Neural progenitor cell (in vitro differentiated cells): ENCODE results near the gene PHACTR2.
"Not testable (repeated sequence)": the region's sequence is repeated elsewhere in the genome, so short reads cannot be mapped to it uniquely, and the experiment has no call there.

ENCODE experiments used
- CTCF ChIP-seq: fragments of 200-600 bp; sonication (generic); IDR thresholded peaks from 2 replicates; pipeline ENCODE4 v1.5.1; 2017; ENCODE audit warnings: antibody characterized with exemption, mild to moderate bottlenecking
- EZH2 ChIP-seq: fragments of 200-600 bp; sonication (generic); IDR thresholded peaks from 2 replicates; pipeline ENCODE4 v1.6.1; 2017; ENCODE audit warnings: antibody characterized with exemption, mild to moderate bottlenecking, moderate library complexity

- not testable (repeated sequence) for TF ChIP-seq CTCF, EZH2
Observed at GRCh38 chr6:143666007-143666406, 11.8 kb upstream of the PHACTR2 start.
